GM23248 (cell line): ENCODE data around the gene TRA2B. TPM values are rescaled to one million over a fixed set of nuclear protein-coding genes. Genes with fewer than 3 reads are reported as not detected.

ENCODE experiments used
- DNase-seq: peaks from one replicate; pipeline ENCODE4 v3.0.0-alpha.2; 2015
- H2AFZ ChIP-seq: fragments of 200-600 bp; sonication (generic); 2 replicates; pipeline ENCODE4 v1.6.1; 2016; ENCODE audit warnings: antibody characterized with exemption
- H3F3A ChIP-seq: fragments of 200-600 bp; sonication (generic); 2 replicates; pipeline ENCODE4 v1.6.1; 2016; ENCODE audit warnings: mild to moderate bottlenecking, antibody characterized with exemption, mixed run types; ENCODE audit not compliant: insufficient read depth
- H3K27ac ChIP-seq: fragments of 200-600 bp; sonication (generic); 2 replicates; pipeline ENCODE4 v1.5.1; 2016; ENCODE audit warnings: mild to moderate bottlenecking
- H3K27me3 ChIP-seq: fragments of 200-600 bp; sonication (generic); replicated peaks from 2 replicates; pipeline ENCODE4 v1.6.1; 2016; ENCODE audit warnings: mild to moderate bottlenecking; ENCODE audit not compliant: insufficient read depth
- H3K36me3 ChIP-seq: fragments of 200-600 bp; sonication (generic); 2 replicates; pipeline ENCODE4 v1.6.1; 2016; ENCODE audit warnings: low read depth, mild to moderate bottlenecking
- H3K4me1 ChIP-seq: fragments of 200-600 bp; sonication (generic); 2 replicates; pipeline ENCODE4 v1.6.1; 2016; ENCODE audit warnings: mild to moderate bottlenecking; ENCODE audit not compliant: insufficient read depth
- H3K4me2 ChIP-seq: fragments of 200-600 bp; sonication (generic); one replicate; pipeline ENCODE4 v1.6.1; 2016; ENCODE audit warnings: mild to moderate bottlenecking; ENCODE audit not compliant: unreplicated experiment
- H3K4me3 ChIP-seq: fragments of 200-600 bp; sonication (generic); 2 replicates; pipeline ENCODE4 v1.5.1; 2016; ENCODE audit warnings: mild to moderate bottlenecking
- H3K79me2 ChIP-seq: fragments of 200-600 bp; sonication (generic); 2 replicates; pipeline ENCODE4 v1.6.1; 2016; ENCODE audit warnings: mild to moderate bottlenecking; ENCODE audit not compliant: insufficient read depth
- H3K9ac ChIP-seq: fragments of 200-600 bp; sonication (generic); 2 replicates; pipeline ENCODE4 v1.6.1; 2016; ENCODE audit warnings: mild to moderate bottlenecking
- H3K9me2 ChIP-seq: fragments of 200-600 bp; sonication (generic); 2 replicates; pipeline ENCODE4 v1.6.1; 2016; ENCODE audit warnings: mixed run types, mild to moderate bottlenecking, moderate library complexity; ENCODE audit not compliant: insufficient read depth
- H3K9me3 ChIP-seq: fragments of 200-600 bp; sonication (generic); one replicate; pipeline ENCODE4 v1.6.1; 2017; ENCODE audit warnings: low read depth
- H4K20me1 ChIP-seq: fragments of 200-600 bp; sonication (generic); 2 replicates; pipeline ENCODE4 v1.6.0; 2016; ENCODE audit not compliant: insufficient read depth
- EZH2 ChIP-seq: fragments of 200-600 bp; sonication (generic); IDR thresholded peaks from 2 replicates; pipeline ENCODE4 v1.6.1; 2018; ENCODE audit warnings: antibody characterized with exemption, mild to moderate bottlenecking; ENCODE audit not compliant: insufficient read depth, poor library complexity, severe bottlenecking
- EZH2phosphoT487 ChIP-seq: fragments of 200-600 bp; sonication (generic); IDR thresholded peaks from 2 replicates; pipeline ENCODE4 v1.6.1; 2018; ENCODE audit warnings: antibody characterized with exemption, moderate library complexity, mild to moderate bottlenecking, low read depth; ENCODE audit not compliant: insufficient read depth
- WGBS, 2 experiments: methylation state at CpG; one replicate each; pipeline ENCODE4 v1.1.6; 2015 to 2017; ENCODE audit warnings: low lambda C conversion rate in 2 of 2, low coverage in 1 of 2; ENCODE audit errors: missing lambda C conversion rate in 2 of 2; 5-methylcytosine and 5-hydroxymethylcytosine counted together
- in situ Hi-C: fragments of 300-500 bp; cut with MboI; formaldehyde crosslinking; loops from 2 replicates; pipeline ENCODE4 v1.15.0; 2020
- polyA plus RNA-seq: library from polyadenylated mRNA; unstranded; fragments of >200 nt; fragmentation: Nextera tagmentation; extraction: Ambion mirVana; gene quantifications from 2 replicates; pipeline ENCODE4 v1.2.1, GENCODE V29; 2016
- total RNA-seq: library from RNA; depleted of rRNA; stranded (reverse); fragments of >200 nt; shearing (Covaris generic); gene quantifications from 2 replicates; pipeline ENCODE4 v1.2.3, GENCODE V29; 2014

Gene TRA2B
- total and polyA plus RNA-seq, 2 experiments from 2014 or later = 111 to 138 TPM

- Histone ChIP-seq H3K27me3 (no peaks in the 10 kb centered on the region), H3K9me3 (no peaks in the 10 kb centered on the region), H3K9me2 (no peaks in the 10 kb centered on the region), H3K79me2 (peaks cover 57% of the 10 kb centered on the region), H4K20me1 (peaks cover 42% of the 10 kb centered on the region), H3K36me3 (no peaks in the 10 kb centered on the region), H3K4me1 (peaks cover 25% of the 10 kb centered on the region), H3F3A (peaks cover 33% of the 10 kb centered on the region), H3K27ac (peak overlapping the region; percentile 99), H3K4me2 (peak overlapping the region; percentile 99), H3K9ac (peak overlapping the region; percentile 100), H3K4me3 (peak overlapping the region; percentile 94), H2AFZ (no peak overlapping the region)
- DNase-seq = peak; percentile 96
- 1% methylated on average over 56 of the region's 56 CpGs for WGBS, 2 experiments
- in situ Hi-C loops = no loop called here
- TF ChIP-seq EZH2phosphoT487 (no peak), EZH2 (no peak)
These were observed 763 bp downstream of the TRA2B start for GRCh38 chr3:185936814-185937688.

GRCh38 chr3:185936273-185936629, 1.6 kb downstream of the TRA2B start:
- Histone ChIP-seq H3K36me3 (no peaks in the 10 kb centered on the region), H3K9me2 (no peaks in the 10 kb centered on the region), H2AFZ (no peak overlapping the region), H3F3A (peaks cover 41% of the 10 kb centered on the region), H4K20me1 (peaks cover 50% of the 10 kb centered on the region), H3K4me1 (peaks cover 33% of the 10 kb centered on the region), H3K27me3 (no peaks in the 10 kb centered on the region), H3K4me3 (peak overlapping the region; percentile 94), H3K4me2 (peak overlapping the region; percentile 99), H3K27ac (peak overlapping the region; percentile 99), H3K79me2 (peaks cover 65% of the 10 kb centered on the region), H3K9ac (peak overlapping the region; percentile 100), H3K9me3 (no peaks in the 10 kb centered on the region)
- no peak for DNase-seq
- WGBS, 2 experiments = 0 to 1% methylated on average over 8 of the region's 8 CpGs
- TF ChIP-seq EZH2phosphoT487 (no peak), EZH2 (no peak)
- in situ Hi-C loops = no loop called here

GRCh38 chr3:185935465-185936272, 2.1 kb downstream of the TRA2B start:
- Histone ChIP-seq H3K9me3 (no peaks in the 10 kb centered on the region), H3K9me2 (no peaks in the 10 kb centered on the region), H2AFZ (no peak overlapping the region), H3K9ac (peak overlapping the region; percentile 100), H4K20me1 (peaks cover 56% of the 10 kb centered on the region), H3F3A (peaks cover 47% of the 10 kb centered on the region), H3K4me1 (peaks cover 39% of the 10 kb centered on the region), H3K36me3 (peaks cover 5% of the 10 kb centered on the region; the same call in 1 of the 2 replicates), H3K4me3 (peak overlapping the region; percentile 94), H3K79me2 (peaks cover 71% of the 10 kb centered on the region), H3K4me2 (peak overlapping the region; percentile 99), H3K27ac (peak overlapping the region; percentile 99), H3K27me3 (no peaks in the 10 kb centered on the region)
- in situ Hi-C loops = no loop called here
- DNase-seq = peak; percentile 63
- 1% methylated on average over 11 of the region's 11 CpGs for WGBS, 2 experiments
- no peak for TF ChIP-seq EZH2
- no peak for TF ChIP-seq EZH2phosphoT487

- peak; percentile 49 for DNase-seq
- Histone ChIP-seq H3K27me3 (no peaks in the 10 kb centered on the region), H3K4me1 (peaks cover 46% of the 10 kb centered on the region), H3K9me3 (no peaks in the 10 kb centered on the region), H3K36me3 (peaks cover 6% of the 10 kb centered on the region; the same call in 1 of the 2 replicates), H3K4me3 (peak overlapping the region; percentile 94), H3K79me2 (peaks cover 79% of the 10 kb centered on the region), H3K9ac (peak overlapping the region; percentile 100), H3K9me2 (no peaks in the 10 kb centered on the region), H4K20me1 (peaks cover 63% of the 10 kb centered on the region), H3K4me2 (peak overlapping the region; percentile 99), H3K27ac (peak overlapping the region; percentile 99), H3F3A (peaks cover 54% of the 10 kb centered on the region), H2AFZ (no peak overlapping the region)
- in situ Hi-C loops = no loop called here
- WGBS, 2 experiments = 3% methylated on average over 8 of the region's 8 CpGs
- no peak for TF ChIP-seq EZH2phosphoT487
- TF ChIP-seq EZH2 = no peak
These were observed 2.9 kb downstream of the TRA2B start for GRCh38 chr3:185934767-185935464.
